ENCODE data around the gene HBZ.

DNA sequence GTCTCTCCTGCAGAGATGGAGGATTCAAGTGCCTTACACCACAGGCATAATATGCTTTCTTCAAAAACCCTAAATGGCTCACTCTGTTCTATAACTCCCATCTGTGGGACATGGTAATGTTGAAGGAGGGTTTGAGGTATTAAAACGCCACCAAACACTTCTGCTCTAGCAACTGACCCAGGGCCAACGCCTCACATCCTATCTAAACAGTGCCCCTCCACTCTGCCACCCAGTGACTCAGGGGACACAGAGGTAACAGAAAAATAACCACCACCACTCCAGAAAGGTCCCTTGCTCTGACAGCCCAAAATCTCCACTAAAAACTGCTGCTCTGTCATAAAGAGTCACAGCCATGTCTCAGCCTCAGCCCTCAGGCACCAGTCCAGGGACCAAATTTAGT is 31.7 kb upstream of the HBZ start:
- TF ChIP-seq, protein P1, sequence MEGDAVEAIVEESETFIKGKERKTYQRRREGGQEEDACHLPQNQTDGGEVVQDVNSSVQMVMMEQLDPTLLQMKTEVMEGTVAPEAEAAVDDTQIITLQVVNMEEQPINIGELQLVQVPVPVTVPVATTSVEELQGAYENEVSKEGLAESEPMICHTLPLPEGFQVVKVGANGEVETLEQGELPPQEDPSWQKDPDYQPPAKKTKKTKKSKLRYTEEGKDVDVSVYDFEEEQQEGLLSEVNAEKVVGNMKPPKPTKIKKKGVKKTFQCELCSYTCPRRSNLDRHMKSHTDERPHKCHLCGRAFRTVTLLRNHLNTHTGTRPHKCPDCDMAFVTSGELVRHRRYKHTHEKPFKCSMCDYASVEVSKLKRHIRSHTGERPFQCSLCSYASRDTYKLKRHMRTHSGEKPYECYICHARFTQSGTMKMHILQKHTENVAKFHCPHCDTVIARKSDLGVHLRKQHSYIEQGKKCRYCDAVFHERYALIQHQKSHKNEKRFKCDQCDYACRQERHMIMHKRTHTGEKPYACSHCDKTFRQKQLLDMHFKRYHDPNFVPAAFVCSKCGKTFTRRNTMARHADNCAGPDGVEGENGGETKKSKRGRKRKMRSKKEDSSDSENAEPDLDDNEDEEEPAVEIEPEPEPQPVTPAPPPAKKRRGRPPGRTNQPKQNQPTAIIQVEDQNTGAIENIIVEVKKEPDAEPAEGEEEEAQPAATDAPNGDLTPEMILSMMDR (IDR thresholded peaks at IDR 0.05; ENCODE audit: poor library complexity) = no peak
- no peak for TF ChIP-seq EZH2phosphoT487 (IDR thresholded peaks at IDR 0.05; ENCODE audit: low read depth, severe bottlenecking, unreplicated experiment)
- TF ChIP-seq EZH2 (IDR thresholded peaks at IDR 0.05; ENCODE audit: borderline replicate concordance) = no peak

Data from hepatocyte (in vitro differentiated cells).